HG03565 (cell line): ENCODE results near the gene NR5A1.

Source experiments
- ATAC-seq: cut with Tn5 transposase; IDR thresholded peaks from one replicate; pipeline ENCODE4 v1.9.1; 2021; ENCODE audit warnings: mild to moderate bottlenecking, moderate library complexity; ENCODE audit not compliant: unreplicated experiment

NR5A1 gene

DNA sequence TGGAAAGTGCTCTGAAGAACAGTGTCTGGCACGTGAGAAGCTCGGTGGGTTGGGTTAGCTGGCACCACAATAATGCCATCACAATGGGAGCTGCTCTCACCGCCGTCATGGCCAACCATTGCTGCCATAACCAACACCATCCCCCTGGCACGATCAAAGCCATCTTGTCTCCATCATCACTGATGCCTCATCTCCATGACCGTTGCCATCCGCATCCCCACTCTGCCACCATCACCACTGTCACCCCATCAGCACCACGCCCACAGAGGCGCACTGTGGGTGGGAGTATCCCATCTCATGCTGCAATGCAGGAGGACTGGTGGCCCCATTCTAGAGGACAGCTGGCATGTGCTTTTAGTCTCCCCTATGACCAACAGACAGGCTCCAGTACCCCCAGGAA lies 23.7 kb downstream of the NR5A1 start:
- no peak for ATAC-seq

- ATAC-seq: no peak
Observed at GRCh38 chr9:124482431-124483031, 24.7 kb downstream of the NR5A1 start.

- ATAC-seq: no peak
Observed at GRCh38 chr9:124481115-124481514, 26.1 kb downstream of the NR5A1 start.

- ATAC-seq: no peak
Observed at GRCh38 chr9:124480621-124480981, 26.6 kb downstream of the NR5A1 start.

GRCh38 chr9:124479947-124480620 lies 27.1 kb downstream of the NR5A1 start:
- no peak for ATAC-seq

DNA sequence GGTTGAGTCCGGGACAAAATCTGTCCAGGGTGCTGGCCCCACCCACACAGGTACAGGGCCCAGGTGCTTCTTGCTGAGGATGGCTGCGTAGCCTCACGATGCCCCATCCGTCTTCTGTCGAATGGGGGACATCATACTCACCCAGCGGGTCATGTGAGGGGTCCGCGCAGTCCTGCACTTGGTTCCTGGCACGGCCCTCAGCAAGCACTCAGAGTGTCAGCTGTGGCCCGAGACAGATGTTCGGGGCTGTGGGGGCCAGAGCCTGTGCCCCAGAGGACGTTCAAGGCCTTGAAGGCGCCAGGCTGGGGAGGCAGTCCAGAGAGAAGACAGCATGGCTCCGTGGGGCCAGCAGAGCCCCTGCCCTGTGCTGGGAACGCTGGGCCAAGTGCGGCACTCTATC lies 27.8 kb downstream of the NR5A1 start:
- ATAC-seq: no peak

DNA sequence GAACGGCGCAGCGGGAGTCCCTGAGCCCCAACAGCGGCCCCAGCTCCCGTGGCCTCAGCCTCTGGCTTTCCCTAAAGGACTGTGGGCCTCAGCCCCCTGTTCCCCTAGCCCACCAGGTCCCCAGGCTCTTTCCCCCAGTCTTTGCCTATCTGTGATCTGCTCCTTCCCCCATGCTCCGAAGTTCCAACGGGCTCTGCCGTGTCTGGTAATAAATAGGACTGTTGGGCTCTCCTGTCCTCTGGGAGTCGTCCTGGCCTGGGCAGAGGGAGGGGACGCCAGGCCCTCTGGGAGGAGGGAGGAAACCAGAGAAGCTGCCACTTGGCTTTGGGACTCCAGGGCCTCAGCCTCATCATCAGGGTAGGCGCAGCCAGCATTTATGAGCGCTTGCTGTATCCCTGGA lies 28.8 kb downstream of the NR5A1 start:
- ATAC-seq: no peak

DNA sequence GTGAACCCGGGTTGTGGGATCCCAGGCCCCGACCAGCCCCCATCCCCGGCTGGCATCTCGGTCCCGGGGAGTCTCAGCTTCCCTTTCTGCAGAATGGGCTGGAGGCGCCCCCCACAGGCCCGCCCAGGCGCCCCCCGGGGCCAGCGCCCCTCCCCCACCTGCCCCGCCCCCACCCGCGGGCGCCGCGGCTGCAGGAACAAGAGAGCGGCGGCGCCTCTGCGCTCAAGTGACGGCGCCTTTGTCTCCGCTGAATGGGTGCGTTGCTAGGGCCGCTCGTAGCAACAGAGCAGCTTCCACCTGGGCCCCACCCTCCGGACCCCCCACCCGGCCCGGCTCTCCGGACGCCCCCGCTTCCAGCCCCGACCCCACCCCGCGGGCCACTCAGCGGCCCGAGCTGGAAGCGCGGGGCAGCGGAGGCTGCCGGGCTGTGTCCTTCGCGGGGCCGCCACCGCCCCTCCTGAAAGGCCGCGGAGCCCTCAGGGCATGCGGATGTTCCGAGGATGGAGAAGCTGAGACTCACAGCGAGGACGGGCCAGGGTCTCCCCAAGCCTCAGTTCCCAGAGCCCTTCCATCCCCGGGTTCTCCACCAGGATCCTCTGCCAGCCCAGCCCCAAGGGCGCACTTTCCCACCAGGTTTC lies 29.4 kb downstream of the NR5A1 start:
- ATAC-seq: no peak

DNA sequence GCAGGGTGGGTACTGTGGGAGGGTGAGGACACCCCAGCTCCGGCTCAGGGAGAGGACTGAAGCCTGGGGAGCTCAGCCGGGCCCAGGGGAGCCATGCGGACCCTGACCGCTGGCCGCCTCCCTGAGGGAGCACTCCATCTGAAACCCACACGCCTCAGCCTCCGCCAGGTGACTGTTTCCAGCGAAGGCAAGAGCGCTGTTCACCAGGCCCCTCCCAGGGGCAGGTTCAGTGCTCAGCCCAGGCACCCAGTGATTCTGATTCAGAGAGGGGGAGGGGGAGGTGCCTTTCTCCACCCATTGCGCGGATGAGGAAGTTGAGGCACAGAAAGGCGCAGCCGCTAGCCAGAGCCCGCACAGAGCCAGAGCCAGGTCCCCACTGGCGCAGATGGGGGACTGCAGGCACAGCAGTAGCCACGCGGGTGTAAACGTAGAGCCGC lies 30.0 kb downstream of the NR5A1 start:
- no peak for ATAC-seq

- ATAC-seq: no peak
Observed at GRCh38 chr9:124475868-124476690, 31.1 kb downstream of the NR5A1 start.

GRCh38 chr9:124475158-124475867 lies 31.9 kb downstream of the NR5A1 start:
- ATAC-seq: no peak

- no peak for ATAC-seq
Observed at GRCh38 chr9:124474151-124474550, 33.0 kb downstream of the NR5A1 start.

- ATAC-seq: no peak
Observed at GRCh38 chr9:124473310-124473709, 33.9 kb downstream of the NR5A1 start.

- no peak for ATAC-seq
Observed at GRCh38 chr9:124472770-124473169, 34.4 kb downstream of the NR5A1 start.

DNA sequence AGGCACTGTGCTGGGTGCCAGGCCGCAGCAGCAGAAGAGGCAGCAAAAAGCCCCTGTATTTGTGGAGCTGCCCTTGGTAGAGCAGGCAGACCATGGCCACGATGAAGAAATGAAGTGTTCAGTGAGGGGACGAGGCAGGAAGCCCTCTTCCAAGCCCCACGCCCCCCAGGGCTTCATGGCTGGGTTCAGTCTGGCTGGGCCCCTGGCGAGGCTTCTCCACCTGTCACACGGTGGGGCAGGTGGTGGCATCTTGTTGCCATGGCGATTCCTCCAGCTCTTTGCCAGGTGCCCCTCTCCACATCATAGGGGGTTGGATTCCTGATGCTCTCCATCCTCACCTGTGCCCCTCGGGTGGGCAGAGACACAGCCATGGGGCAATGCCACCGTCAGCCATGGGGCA lies 35.4 kb downstream of the NR5A1 start:
- no peak for ATAC-seq

DNA sequence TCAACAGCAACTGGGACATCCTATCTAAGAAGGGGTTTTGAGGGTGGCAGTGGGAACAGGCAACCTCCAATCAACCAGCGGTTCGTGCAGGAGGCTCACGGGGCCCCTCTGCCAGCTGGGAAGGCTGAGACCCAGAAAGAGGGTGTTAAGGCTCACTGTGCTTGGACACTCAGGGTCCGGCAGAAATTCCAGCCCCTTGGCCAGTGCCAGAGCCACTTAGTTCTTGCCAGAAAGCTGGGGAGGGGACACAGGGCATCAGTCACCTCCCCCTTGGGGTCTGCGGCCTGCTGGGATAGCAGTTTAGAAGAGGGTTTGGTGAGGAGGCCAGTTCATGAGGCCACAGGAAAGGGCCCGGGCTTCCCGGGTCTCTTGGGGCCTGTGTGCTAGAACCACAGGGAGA lies 36.5 kb downstream of the NR5A1 start:
- no peak for ATAC-seq

- ATAC-seq: no peak
Observed at GRCh38 chr9:124470306-124470705, 36.9 kb downstream of the NR5A1 start.

DNA sequence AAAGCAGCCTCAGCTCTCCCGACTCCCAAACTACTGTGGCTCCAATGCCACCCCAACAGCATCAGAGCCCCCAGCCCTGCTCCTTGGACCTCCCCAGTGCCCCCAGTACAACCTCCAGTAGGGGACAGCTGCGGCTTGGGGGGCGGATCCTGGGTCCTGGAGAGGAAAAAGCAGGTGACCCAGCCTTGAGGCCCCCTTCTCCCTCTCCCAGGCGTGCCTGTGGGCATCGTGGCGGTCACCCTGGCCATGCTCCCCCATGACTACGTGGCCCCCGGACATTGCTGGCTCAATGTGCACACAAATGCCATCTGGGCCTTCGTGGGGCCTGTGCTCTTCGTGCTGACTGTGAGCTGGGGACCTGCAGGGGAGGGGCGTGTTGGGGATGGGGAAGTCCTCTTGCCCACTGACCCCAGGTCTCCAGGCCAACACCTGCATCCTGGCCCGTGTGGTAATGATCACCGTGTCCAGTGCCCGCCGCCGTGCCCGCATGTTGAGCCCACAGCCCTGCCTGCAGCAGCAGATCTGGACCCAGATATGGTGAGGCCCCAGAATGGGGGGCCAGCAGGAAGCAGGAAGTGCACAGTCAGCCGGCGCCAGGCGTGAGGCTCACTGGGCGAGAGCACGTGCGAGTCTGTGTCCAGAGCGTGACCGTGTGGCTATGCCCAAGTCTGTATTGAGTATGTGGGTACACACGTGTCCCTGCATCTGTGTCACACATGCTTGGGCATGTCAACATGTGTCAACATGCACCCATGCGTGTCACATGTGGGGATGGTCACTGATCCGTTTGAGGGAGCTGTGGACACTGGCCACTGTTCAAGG lies 38.0 kb downstream of the NR5A1 start:
- ATAC-seq: no peak

DNA sequence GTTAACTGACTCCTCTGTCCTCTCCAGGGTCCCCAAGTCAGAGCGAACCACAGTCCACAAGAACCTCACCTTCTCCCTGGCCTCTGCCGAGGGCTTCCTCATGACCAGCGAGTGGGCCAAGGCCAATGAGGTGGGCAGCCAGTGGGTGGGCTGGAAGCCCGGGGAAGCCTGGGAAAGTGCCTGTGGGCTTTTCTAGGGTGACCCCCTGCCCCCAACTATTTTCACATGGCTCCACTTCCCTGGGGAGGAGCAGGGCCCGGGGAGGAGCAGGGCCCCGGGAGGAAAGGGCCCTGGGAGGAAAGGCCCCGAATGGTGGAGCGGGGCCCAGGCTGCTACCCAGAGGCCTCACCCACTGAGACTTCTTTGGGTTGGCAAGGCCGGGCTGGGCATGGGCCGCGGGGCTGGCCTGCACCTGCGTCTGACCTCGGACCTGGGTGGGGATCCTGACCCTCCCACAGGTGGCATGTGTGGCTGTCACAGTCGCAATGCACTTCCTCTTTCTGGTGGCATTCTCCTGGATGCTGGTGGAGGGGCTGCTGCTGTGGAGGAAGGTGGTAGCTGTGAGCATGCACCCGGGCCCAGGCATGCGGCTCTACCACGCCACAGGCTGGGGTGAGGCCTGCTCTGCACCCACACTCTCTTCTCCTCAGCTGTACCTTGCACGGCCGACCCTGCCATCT lies 39.0 kb downstream of the NR5A1 start:
- ATAC-seq: no peak
